ENCODE data around the gene PGAP6.
"Not testable (repeated sequence)": the region's sequence is repeated elsewhere in the genome, so short reads cannot be mapped to it uniquely, and the experiment has no call there.

PGAP6 gene

DNA sequence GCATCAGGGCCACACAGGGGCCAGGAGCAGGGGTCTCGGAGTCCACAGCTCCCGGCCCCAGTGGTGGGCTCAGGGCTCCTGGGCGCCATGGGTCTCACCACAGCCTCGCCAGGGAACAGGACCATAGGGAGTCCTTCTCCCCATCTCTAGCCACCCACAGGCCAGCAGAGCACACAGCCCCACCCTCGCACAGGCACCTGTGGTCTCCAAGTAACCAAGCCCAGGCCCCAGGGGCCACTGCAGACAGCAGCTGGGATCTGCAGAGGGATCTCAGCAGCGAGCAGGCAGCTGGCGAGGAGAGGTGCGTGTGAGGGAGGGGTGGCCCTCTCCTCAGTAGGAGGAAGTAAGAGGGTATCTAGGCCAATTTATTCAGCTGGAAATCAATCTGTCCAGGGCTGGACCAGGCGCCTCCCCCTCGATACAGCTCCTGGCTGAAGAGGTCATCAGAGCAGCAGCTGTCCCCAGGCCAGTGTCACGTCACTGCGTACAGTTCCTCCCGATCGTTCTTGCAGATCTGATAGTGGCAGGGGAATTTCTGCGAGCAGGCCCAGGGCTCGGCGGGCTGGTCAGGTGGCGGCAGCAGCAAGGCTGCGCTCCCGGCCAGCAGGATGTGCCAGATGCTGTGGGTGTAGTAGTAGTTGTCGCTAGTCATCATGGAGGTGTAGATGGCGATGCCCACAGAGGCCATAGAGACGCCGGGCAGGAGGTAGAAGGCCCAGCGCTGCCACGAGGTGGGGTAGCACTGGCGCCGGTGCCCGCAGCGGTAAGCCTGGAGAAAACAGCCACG lies 10.1 kb downstream of the PGAP6 start:
- H3K4me3 ChIP-seq (ENCODE audit: low read length), result no peak overlapping the region
- DNase-seq (ENCODE audit: low read depth, low spot score), result no peak

DNA sequence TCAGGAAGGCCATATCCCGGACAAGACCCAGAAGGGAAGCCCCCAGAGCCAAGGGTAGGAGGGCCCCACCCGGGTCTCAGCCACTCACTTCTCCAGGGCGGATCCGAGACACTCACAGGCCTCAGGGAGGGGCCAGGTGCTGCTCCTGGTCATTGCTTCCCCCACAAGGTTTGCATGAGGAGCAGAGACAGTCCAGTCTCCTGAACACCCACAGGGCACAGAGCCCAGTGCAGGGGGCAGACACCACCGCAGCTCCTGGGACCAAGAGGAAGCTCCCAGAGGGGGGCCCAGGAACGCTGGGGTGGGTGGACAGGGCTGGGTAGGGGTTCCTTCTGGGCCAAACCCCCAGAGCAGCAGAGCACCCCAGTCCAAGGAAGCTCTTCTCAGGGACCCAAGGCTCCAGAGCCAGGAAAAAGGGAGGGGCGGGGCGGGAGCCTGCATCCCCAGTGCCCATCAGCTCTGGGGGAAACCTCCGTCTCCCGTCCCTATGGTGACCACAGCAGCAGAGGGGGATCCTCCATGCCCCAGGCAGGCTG lies 10.7 kb downstream of the PGAP6 start:
- H3K4me3 ChIP-seq (ENCODE audit: low read length), result peak overlapping the region; percentile 46
- DNase-seq (ENCODE audit: low read depth, low spot score), result no peak

DNA sequence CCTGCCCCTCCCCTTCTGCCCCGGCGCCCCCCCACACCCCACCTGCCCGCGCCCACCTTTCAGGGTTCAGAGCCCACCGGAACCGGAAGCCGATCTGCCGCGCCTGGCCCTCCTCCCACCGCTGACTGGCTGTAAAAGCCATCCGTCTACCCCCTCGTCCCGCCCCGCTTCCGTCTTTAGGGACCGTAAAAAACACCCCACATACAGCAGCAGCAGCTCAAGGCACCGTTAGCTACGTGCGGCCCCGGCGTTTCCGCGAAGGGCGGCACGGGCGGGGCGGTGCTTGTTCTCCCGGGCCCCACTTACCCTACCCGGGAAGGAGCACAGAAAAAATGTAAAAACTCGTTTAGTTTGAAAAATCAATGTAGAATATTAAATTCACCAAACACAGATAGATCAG lies 11.3 kb downstream of the PGAP6 start, which contains the start of gene MRPL28:
MRPL28 (minus strand) TSS at position 96 of the 400 bp plus-strand sequence. CDS start 320 bp downstream, outside the sequence.
- peak; percentile 95 for DNase-seq (ENCODE audit: low read depth, low spot score)
- peak within 1 kb of the TSS; percentile 46 for H3K4me3 ChIP-seq (ENCODE audit: low read length)

DNA sequence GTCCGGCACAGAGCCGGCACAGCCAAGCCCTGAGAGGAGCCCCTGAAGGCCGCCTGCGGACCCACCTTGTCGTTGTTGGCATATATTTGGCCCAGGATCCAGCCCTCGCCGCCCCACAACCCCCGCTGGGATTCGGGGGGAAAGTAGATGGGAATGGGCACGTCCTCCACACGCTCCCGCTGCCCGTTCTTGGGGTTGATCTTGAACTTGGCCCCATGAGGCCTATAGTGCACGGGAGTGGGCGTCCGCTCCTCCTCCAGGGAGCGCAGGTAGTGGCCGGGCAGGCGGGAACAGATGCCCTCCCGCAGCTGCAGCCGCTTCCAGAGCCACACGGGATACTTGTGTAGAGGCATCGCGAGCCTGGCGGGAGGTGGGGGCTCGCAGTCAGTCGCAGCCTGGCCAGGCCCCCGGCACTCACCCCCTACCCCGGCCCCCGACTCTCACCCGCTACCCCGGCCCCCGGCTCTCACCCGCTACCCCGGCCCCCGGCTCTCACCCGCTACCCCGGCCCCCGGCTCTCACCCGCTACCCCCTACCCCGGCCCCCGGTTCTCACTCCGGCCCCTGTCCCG lies 11.8 kb downstream of the PGAP6 start:
- H3K4me3 ChIP-seq (ENCODE audit: low read length), result peak overlapping the region; percentile 46
- no peak for DNase-seq (ENCODE audit: low read depth, low spot score)

DNA sequence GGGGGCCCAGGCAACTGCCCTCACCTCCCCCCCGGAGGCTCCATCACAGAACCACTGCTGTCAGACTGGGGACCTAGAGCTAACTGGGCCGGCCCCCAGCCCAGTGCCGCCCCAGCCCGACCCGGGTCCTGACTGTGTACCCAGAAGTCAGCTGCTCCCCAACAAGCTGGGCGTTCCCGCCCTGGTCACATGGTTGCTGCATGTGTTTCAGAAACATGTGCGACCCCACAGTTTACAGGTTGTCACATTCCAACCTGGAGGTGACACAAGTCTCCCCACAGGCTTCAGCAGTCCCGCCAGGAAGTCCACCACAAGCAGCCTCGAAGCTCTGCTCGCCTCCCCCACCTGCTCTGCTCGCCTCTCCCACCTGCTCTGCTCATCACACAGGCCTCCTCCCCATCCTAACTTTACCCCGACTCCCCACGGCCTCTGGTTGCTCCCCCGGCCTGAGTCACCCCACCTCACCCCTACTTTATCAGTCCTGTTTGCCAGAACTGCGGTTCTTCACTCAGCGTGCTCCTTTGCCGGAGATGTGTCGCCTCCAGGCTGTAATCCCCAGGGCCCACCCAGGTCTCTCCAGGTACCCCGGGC lies 12.4 kb downstream of the PGAP6 start:
- no peak for DNase-seq (ENCODE audit: low read depth, low spot score)
- no peak overlapping the region for H3K4me3 ChIP-seq (ENCODE audit: low read length)

DNA sequence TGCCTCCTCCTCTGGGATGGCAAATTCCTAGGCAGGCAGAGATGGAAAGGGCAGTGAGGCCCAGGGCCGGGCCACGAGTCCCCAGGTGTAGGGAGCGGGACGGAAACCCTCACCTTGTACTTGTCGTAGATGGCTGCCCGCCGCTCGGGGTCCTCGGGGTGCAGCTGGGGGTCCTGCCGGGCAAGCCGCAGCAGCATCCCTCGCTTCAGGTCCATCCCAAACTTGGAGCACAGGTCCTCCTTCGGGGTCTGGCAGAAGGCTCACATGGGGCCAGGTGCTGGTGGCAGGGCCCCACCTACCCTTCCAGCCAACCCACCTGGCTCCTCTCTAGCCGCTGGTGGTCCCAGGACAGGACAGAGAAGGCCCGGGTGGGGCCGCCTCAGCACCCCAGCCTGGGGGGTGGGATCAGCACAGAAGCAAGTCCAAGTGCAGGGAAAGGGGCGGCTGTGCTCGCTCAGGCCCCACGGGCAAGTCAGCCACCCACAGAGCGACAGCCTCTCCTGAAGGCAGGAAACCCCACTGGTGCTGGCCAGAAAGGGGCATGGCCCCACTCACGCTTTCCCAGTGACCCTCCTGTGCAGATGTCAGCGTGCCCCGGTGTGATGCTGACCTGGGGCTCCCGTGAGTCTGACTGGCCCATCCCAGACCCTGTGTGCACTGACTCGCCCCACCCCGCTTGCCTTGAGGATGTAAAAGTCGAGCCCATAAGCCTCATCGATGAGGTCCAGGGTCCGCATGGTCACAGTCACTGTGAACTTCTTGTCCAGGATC lies 13.2 kb downstream of the PGAP6 start:
- H3K4me3 ChIP-seq (ENCODE audit: low read length), result no peak overlapping the region
- no peak for DNase-seq (ENCODE audit: low read depth, low spot score)

DNA sequence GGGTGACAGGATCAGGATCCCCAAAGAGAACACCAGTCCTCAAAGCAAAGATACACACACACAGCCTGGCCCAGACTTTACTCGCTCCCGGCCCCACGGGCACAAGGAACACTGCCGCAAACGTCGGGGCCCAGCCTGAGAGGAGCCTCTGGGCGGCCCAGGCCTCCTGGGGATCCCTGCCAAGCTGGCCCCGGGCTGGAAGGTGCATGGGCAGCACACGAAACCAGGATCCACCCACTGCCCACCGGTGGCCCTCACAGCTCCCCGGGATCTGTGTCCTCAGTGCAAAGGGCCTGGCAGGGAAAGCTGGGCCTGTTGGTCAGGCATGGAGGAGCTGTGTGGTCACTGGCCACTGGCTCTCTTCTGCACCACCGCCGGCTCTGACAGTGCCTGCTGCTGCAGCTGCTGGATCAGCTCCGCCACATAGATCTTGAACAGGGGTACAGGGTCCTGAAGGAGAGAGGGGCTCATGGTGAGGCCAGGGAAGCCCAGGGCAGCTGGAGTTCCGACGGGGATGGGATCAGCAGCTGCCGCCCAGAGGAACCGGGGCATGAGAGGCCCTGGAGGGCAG lies 14.4 kb downstream of the PGAP6 start:
- H3K4me3 ChIP-seq (ENCODE audit: low read length), result no peak overlapping the region
- no peak for DNase-seq (ENCODE audit: low read depth, low spot score)

DNA sequence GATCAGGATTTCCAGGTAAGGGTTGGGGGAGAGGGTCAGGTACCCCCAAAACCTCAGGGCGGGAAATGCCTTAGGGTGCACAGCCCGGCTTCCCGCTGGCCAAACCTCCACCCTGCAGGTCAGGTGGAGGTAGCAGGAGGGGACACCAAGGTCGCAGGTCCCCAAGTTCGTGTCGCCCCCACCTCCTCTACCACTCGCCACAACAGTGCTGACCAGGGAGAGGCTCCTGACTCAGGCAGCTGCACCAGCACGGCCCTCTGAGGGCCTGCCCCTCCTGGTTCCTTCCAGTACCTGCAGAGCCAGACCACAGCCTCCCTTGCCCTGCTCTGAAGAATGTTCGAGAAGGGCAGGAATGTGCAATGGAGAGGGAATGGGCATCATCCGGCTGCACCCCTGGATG lies 15.3 kb downstream of the PGAP6 start:
- H3K4me3 ChIP-seq (ENCODE audit: low read length), result no peak overlapping the region
- no peak for DNase-seq (ENCODE audit: low read depth, low spot score)

DNA sequence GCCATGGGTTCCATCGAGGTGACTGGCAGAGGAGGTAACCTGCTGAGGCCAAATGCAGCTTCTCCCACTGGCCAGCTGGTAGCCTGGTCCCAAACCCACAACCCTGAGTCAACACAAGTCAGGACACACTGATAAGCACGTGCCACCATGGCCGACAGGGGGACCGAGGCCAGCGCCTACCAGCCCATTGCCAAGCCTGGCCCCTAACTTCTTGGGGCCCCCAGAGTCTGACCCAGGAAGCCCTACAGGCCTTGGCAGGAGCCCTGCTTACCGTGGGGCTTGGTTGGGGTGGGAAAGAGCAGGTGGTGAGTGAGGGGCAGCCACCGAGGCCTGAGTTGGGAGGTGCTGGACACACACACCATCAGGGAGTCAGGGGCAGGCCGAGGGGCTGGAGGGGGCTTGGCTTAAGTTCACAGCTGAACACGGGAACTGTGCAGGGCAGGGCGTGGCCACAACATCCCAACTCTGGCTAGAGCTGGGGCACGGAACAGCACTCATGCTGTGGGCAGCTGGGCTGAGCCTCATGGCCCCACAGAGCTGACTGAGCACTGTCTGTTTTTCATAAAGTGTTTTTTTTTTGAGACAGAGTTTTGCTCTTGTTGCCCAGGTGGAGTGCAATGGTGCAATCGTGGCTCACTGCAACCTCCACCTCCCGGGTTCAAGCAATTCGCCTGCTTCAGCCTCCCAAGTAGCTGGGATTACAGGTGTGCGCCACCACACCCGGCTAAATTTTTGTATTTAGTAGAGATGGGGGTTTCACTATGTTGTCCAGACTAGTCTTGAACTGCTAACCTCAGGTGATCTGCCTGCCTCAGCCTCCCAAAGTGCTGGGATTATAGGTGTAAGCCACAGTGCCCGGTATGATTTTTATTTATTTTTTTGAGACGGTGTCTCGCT lies 16.9 kb downstream of the PGAP6 start:
- DNase-seq (ENCODE audit: low read depth, low spot score), result no peak
- no peak overlapping the region for H3K4me3 ChIP-seq (ENCODE audit: low read length)

DNA sequence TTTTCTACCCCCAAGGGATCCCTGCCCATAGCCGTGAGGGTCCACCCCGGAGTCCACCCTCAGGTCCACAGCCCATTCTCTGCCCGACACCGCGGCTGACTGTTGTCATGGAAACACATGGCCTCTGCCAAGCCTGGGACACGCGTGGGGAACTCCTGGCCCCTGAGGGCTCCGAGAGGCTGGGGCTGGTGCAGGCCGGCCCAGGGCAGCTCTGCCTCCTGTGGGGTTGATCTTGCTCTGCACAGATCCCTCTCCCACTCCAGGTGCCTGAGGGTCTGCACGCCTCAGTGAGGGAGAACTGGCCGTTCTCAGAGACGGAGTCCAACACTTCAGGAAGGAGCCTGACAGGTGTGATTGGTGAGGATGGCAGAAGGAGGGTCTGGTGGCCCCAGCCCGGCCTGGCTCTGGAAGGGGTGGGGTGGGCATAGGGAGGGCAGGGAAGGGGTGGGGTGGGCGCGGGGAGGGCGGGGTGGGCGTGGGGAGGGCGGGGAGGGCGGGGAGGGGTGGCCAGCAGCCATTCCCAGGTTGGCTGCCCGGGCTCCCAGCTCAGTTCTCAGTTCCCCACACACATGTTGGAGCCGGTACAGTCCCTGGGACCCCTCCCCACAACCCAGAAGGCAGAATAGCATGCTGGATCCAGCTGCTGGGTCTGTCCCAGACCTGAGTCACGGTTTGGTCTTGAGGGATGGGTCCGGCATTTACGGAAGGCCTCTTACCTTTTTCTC lies 17.9 kb downstream of the PGAP6 start:
- DNase-seq (ENCODE audit: low read depth, low spot score), result no peak
- H3K4me3 ChIP-seq (ENCODE audit: low read length), result no peak overlapping the region

DNA sequence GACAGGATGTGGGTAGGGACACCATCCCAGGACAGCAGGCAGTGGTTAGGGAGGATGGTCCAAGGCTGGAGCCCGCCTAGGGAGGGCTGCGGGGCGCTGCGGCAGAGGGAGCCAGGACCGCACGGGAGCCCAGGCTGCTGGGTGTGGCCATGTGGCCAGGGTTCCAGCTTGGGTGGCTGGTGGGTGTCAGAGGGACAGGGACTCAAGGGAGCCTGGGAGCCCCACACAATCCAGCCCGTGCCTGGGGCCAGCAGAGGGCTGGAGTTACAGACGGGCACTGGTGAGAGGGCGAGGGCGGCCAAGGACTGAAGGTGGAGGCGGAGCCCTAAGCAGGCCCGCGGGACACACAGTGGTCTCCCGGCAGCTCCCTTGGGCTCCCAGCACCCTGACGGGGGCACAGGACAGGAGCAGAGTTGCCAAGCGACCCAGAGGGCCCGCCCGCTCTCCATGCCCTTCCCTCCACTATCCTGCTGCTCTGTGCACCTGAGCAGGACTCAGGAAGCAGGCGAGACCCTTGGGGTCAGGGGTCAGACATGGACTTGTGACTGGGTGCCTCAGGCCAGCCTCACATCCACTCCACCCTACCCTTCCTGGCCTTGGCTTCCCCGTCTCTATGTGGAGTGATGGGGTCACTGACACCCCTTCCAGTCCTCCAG lies 18.5 kb downstream of the PGAP6 start:
- DNase-seq (ENCODE audit: low read depth, low spot score), result no peak
- no peak overlapping the region for H3K4me3 ChIP-seq (ENCODE audit: low read length)

DNA sequence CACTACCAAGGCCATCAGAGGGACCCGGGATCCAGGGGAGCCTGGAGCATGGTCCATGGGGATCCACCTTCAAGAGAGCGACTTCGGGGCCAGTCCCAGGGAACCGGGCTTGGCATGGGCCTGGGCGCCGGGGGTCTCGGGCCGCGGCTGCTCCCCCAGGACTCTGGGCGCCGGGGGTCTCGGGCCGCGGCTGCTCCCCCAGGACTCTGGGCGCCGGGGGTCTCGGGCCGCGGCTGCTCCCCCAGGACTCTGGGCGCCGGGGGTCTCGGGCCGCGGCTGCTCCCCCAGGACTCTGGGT lies 19.1 kb downstream of the PGAP6 start:
- DNase-seq (ENCODE audit: low read depth, low spot score); H3K4me3 ChIP-seq (ENCODE audit: low read length): not testable (repeated sequence)

DNA sequence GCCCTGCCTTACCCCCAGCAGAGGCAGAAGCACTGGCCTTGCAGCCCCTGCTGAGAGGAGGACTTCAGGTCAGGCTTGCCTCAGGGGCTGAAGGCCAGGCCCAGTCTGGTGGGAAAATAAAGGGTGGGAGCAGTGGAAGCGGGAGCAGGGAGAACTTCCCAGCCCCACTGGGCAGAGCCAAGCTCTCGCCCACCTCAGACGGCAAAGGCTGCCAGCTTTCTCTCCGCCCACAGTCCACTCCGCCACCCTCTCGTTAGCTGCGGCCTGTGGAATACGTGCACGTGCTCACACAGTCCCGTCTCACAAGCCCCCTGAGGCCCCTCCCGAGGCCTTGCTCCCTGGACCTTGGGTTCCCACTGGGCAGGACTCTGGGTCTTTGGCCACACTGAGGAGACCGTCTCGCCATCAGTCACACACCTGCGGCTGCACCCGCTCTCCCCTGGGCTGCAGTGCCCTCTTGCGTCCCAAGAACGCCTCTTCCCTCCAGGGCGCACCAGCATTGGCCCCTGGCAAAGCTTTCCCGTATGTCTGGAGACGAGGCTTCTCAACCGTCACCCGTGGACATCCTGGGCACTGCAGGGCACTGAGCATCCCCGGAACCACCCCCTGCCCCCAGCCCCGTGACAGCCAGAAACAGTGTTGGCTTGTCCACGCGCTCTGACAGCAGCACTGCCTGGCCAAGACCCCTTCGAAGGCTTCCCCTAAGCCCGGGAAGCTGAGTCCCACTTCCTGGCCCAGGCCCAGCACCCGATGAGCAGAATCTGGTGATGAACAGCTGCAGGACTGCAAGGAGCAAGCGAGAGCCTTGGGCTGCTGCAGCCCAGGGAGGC lies 19.7 kb downstream of the PGAP6 start:
- peak; percentile 69 for DNase-seq (ENCODE audit: low read depth, low spot score)
- 0 out of 2 replicates have a peak overlapping the region, but pooled peaks have one; percentile 5 for H3K4me3 ChIP-seq (ENCODE audit: low read length)

DNA sequence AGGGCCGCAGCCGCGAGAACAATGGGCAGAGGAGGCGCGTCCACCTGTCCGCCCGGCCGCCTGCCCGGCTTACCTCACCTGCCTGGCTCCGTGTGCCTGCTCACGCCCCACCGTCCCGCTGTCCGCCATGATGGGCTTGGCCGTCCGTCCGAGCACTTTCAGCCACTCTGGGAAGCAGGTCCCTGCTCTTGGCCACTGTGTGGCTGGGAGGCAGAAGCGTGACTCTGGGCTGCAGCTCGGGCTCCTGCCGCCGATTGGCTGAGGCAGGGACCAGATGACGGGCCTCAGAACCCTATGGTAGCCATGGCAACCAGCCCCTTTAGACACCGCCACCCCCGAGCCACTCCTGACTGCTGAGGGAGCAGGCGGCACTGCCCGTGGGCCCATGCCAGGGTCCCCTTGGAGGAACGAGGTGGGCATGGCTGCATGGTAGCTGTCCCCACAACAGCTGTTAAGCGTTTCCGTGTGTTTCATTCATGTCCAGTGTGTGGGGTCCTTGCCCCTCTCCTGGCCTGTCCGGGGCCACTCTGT lies 20.4 kb downstream of the PGAP6 start:
- H3K4me3 ChIP-seq (ENCODE audit: low read length), result no peak overlapping the region
- no peak for DNase-seq (ENCODE audit: low read depth, low spot score)

DNA sequence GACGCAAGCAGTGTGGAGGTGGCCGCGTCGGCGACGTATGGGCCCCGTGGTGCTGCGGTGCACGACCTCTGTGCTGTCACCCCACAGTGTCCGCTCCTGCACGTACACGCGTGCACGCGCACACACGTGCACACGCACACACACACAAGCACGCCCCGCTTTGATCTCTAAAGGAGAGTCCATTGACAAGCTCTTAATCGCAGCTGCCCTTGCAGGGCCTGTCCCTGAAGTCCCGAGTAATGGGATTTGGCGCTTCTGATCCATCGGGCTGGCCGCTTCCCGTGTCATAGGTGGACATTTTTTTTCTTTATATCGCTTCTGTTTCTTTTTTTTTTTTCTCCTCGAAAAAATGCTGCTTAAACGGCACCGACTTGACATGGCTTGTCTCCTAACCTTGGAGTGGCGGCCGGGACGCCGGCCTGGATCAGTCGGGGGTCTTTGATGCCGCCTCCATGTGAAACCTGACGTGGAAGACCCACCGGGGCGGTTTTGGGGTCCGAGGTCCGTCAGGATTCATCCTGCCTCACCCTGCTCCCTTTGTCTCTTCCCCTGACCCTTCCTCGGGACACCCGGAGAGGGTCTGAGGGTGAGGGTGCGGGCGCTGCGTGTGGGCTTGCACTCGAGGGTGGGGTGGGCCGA lies 21.0 kb downstream of the PGAP6 start:
- H3K4me3 ChIP-seq (ENCODE audit: low read length), result no peak overlapping the region
- DNase-seq (ENCODE audit: low read depth, low spot score), result no peak
